ENCODE data around the gene DOP1B. TPM values are rescaled to one million over a fixed set of nuclear protein-coding genes. Genes with fewer than 3 reads are reported as not detected.

DOP1B gene
- total and polyA plus RNA-seq, 3 experiments from 2014 or later, result 12.0 to 15.2 (median 12.1) TPM

- DNase-seq, result no peak
- H3K27ac ChIP-seq (ENCODE audit: low read depth, low read length), result no peak overlapping the region
- POLR2A ChIA-PET, result interaction anchor here (0.6 kb wide), 1 partner anchor 167 kb away, joined by 7 read pairs; no protein-coding TSS in a partner anchor
- H3K9me3 ChIP-seq (ENCODE audit: low read length), result no peaks in the 10 kb centered on the region
- H3K4me1 ChIP-seq (ENCODE audit: insufficient read depth, low read length), result peaks cover 9% of the 10 kb centered on the region
- no peaks in the 10 kb centered on the region for H3K9me3 Mint-ChIP-seq
- H3K4me3 ChIP-seq (ENCODE audit: low read length), result no peak overlapping the region
- no peaks in the 10 kb centered on the region for H3K27me3 ChIP-seq (ENCODE audit: insufficient read depth, low read length, poor library complexity, severe bottlenecking)
- H3K27ac Mint-ChIP-seq, result peak overlapping the region in 2 of 8 donors; percentile 78 to 80
- H3K36me3 ChIP-seq (ENCODE audit: insufficient read depth, low read length), result no peaks in the 10 kb centered on the region
- CTCF ChIA-PET, result interaction anchor here (1.1 kb wide), 1 partner anchor 13 kb away, joined by 3 read pairs; no protein-coding TSS in a partner anchor
- H3K4me1 Mint-ChIP-seq, result peaks cover 0 to 10% (median 10%) of the 10 kb centered on the region in 3 donors
- H3K4me3 Mint-ChIP-seq, result no peak overlapping the region
- peaks cover 11 to 24% (median 12%) of the 10 kb centered on the region in 3 donors for H3K36me3 Mint-ChIP-seq
- no peaks in the 10 kb centered on the region for H3K27me3 Mint-ChIP-seq
These were observed 30.1 kb downstream of the DOP1B start for GRCh38 chr21:36186506-36187399.

DNA sequence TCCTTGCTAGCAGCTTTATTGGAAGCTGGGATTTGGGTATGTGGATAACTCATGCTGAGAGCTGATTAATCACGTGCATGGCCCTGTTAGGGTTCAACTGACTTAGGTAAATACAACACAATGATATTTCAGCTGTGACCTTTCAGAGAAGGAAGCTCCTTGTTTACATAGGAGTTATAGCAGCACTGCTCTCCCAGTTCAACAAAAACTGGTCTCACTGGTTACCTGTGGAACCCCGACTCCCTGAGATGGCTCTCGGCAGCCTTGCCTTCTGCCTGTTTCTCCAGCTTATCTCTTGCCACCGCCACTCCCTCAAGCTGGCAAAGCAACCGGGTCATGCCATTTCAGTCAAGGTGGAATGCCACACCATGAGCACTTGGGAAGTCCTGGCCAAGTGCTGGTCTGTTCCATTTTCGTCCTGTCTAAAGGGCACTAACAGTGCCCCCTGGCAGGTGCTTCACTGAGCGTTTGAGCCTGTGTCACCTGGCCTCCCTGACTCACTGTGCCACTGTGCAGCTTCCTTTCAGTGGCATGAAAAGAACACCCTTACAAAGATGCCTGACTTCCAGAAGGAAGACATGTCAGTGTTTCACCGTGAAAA lies 31.6 kb downstream of the DOP1B start:
- Histone ChIP-seq H3K27me3 (ENCODE audit: insufficient read depth, low read length, poor library complexity, severe bottlenecking) (no peaks in the 10 kb centered on the region), H3K9me3 (ENCODE audit: low read length) (no peaks in the 10 kb centered on the region), H3K4me1 (ENCODE audit: insufficient read depth, low read length) (peaks cover 9% of the 10 kb centered on the region), H3K27ac (ENCODE audit: low read depth, low read length) (no peak overlapping the region), H3K36me3 (ENCODE audit: insufficient read depth, low read length) (no peaks in the 10 kb centered on the region), H3K4me3 (ENCODE audit: low read length) (no peak overlapping the region)
- Mint-ChIP-seq H3K36me3 (peaks cover 11 to 24% (median 11%) of the 10 kb centered on the region in 3 donors), H3K27ac (peak overlapping the region in 3 of 8 donors; percentile 7 to 22 (median 17)), H3K27me3 (no peaks in the 10 kb centered on the region), H3K9me3 (no peaks in the 10 kb centered on the region), H3K4me1 (peaks cover 0 to 10% (median 10%) of the 10 kb centered on the region in 3 donors), H3K4me3 (no peak overlapping the region)
- DNase-seq, result no peak
- CTCF ChIA-PET, result interaction anchor here (1.3 kb wide), 1 partner anchor 21 kb away, joined by 3 read pairs; no protein-coding TSS in a partner anchor
- POLR2A ChIA-PET, result interaction anchor here (0.6 kb wide), 1 partner anchor 55 kb away, joined by 4 read pairs; no protein-coding TSS in a partner anchor

GRCh38 chr21:36188937-36189336 lies 32.3 kb downstream of the DOP1B start:
- Histone ChIP-seq H3K9me3 (ENCODE audit: low read length) (no peaks in the 10 kb centered on the region), H3K27ac (ENCODE audit: low read depth, low read length) (no peak overlapping the region), H3K36me3 (ENCODE audit: insufficient read depth, low read length) (no peaks in the 10 kb centered on the region), H3K4me1 (ENCODE audit: insufficient read depth, low read length) (peaks cover 9% of the 10 kb centered on the region), H3K27me3 (ENCODE audit: insufficient read depth, low read length, poor library complexity, severe bottlenecking) (no peaks in the 10 kb centered on the region), H3K4me3 (ENCODE audit: low read length) (no peak overlapping the region)
- ChIA-PET POLR2A (no interaction called here), CTCF (interaction anchor here (1.2 to 1.5 kb wide), 3 partner anchors 20 to 132 kb away, joined by 3 to 4 read pairs (median 3); no protein-coding TSS in a partner anchor)
- Mint-ChIP-seq H3K27me3 (no peaks in the 10 kb centered on the region), H3K9me3 (no peaks in the 10 kb centered on the region), H3K36me3 (peaks cover 11 to 22% (median 11%) of the 10 kb centered on the region in 3 donors), H3K27ac (no peak overlapping the region), H3K4me1 (peaks cover 0 to 10% (median 10%) of the 10 kb centered on the region in 3 donors), H3K4me3 (no peak overlapping the region)
- no peak for DNase-seq

DNA sequence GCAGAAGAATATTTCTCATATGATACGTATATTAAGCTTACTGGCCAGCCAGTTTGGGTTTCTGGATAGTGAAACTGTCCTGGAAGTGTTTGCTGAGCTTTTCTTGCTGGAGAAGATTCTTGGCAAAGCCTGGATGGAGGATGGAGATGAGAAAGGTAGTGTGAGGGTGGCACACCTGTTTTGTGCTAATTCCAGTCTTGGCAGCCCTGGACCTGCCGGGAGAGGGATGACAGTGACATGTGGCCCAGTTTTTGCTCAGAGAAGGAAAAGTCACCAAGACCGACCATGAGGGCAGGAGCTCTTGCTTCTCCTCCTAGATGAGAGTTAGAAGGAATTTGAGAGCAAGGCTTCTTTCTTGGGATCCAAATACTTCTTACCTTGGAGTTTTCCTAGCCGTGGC lies 34.1 kb downstream of the DOP1B start:
- Histone ChIP-seq H3K4me3 (ENCODE audit: low read length) (no peak overlapping the region), H3K36me3 (ENCODE audit: insufficient read depth, low read length) (no peaks in the 10 kb centered on the region), H3K27ac (ENCODE audit: low read depth, low read length) (no peak overlapping the region), H3K4me1 (ENCODE audit: insufficient read depth, low read length) (peaks cover 9% of the 10 kb centered on the region), H3K9me3 (ENCODE audit: low read length) (no peaks in the 10 kb centered on the region), H3K27me3 (ENCODE audit: insufficient read depth, low read length, poor library complexity, severe bottlenecking) (no peaks in the 10 kb centered on the region)
- peak overlapping the region in 1 of 8 donors; percentile 12 for H3K27ac Mint-ChIP-seq
- ChIA-PET POLR2A (no interaction called here), CTCF (no interaction called here)
- DNase-seq, result no peak
- peaks cover 8 to 16% (median 9%) of the 10 kb centered on the region in 3 donors for H3K36me3 Mint-ChIP-seq
- no peak overlapping the region for H3K4me3 Mint-ChIP-seq
- H3K9me3 Mint-ChIP-seq, result no peaks in the 10 kb centered on the region
- no peaks in the 10 kb centered on the region for H3K27me3 Mint-ChIP-seq
- peaks cover 0 to 10% (median 8%) of the 10 kb centered on the region in 3 donors for H3K4me1 Mint-ChIP-seq

DNA sequence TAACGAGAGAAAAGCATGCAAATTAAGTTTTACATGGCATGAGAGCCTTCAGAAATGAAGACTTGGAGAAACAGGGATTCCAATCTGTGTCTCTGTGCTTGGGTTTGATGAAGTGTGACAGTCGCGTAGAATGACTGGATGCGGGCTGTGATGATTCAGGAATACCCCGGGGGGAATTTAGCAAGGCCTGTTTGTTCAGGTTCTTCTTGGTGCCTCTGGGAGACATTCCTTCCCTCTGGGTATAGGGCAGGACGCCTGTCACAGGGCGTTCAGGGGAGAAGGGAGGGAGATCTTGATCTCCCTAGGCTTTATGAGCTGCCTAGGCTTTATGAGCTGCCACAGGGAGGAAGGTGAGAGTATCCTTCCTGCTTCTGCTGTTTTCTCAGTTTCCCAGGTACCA lies 36.6 kb downstream of the DOP1B start:
- no peaks in the 10 kb centered on the region for H3K9me3 ChIP-seq (ENCODE audit: low read length)
- no peak for DNase-seq
- Mint-ChIP-seq H3K27me3 (peaks cover 0 to 1% of the 10 kb centered on the region in 2 donors), H3K27ac (peak overlapping the region in 1 of 8 donors; percentile 38), H3K9me3 (no peaks in the 10 kb centered on the region), H3K36me3 (peaks cover 4 to 9% (median 9%) of the 10 kb centered on the region in 3 donors), H3K4me1 (peaks cover 0 to 9% (median 7%) of the 10 kb centered on the region in 3 donors), H3K4me3 (no peak overlapping the region)
- ChIA-PET CTCF (no interaction called here), POLR2A (no interaction called here)
- H3K27ac ChIP-seq (ENCODE audit: low read depth, low read length), result no peak overlapping the region
- no peak overlapping the region for H3K4me3 ChIP-seq (ENCODE audit: low read length)
- no peaks in the 10 kb centered on the region for H3K36me3 ChIP-seq (ENCODE audit: insufficient read depth, low read length)
- H3K4me1 ChIP-seq (ENCODE audit: insufficient read depth, low read length), result peaks cover 9% of the 10 kb centered on the region
- no peaks in the 10 kb centered on the region for H3K27me3 ChIP-seq (ENCODE audit: insufficient read depth, low read length, poor library complexity, severe bottlenecking)

DNA sequence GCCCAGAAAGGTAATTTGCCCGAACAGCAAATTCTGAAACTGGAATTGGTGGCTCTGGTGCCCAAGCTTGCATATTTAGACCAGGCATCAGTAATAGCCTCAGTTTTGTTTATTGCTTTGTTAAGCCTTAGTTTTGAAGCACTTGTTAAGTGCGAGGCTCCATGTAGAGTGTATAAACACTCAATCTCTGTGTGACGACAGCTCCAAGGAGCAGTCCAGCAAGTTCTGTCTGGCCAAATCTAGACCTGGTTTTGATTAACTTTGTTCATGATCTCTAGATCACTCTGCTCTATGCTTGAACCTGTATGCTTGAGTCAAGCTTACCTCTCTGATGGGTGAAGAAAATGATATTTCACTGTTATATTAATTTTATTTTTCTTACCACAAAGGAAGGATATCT lies 37.4 kb downstream of the DOP1B start:
- Histone ChIP-seq H3K27me3 (ENCODE audit: insufficient read depth, low read length, poor library complexity, severe bottlenecking) (no peaks in the 10 kb centered on the region), H3K9me3 (ENCODE audit: low read length) (no peaks in the 10 kb centered on the region), H3K4me3 (ENCODE audit: low read length) (no peak overlapping the region), H3K27ac (ENCODE audit: low read depth, low read length) (no peak overlapping the region), H3K36me3 (ENCODE audit: insufficient read depth, low read length) (no peaks in the 10 kb centered on the region), H3K4me1 (ENCODE audit: insufficient read depth, low read length) (peaks cover 1% of the 10 kb centered on the region)
- H3K27me3 Mint-ChIP-seq, result peaks cover 0 to 1% of the 10 kb centered on the region in 2 donors
- H3K9me3 Mint-ChIP-seq, result no peaks in the 10 kb centered on the region
- H3K36me3 Mint-ChIP-seq, result peaks cover 11 to 13% (median 12%) of the 10 kb centered on the region in 3 donors
- H3K27ac Mint-ChIP-seq, result no peak overlapping the region
- ChIA-PET POLR2A (no interaction called here), CTCF (no interaction called here)
- peaks cover 0 to 3% (median 2%) of the 10 kb centered on the region in 3 donors for H3K4me1 Mint-ChIP-seq
- no peak overlapping the region for H3K4me3 Mint-ChIP-seq
- DNase-seq, result no peak

- no peak overlapping the region for H3K4me3 ChIP-seq (ENCODE audit: low read length)
- H3K27ac ChIP-seq (ENCODE audit: low read depth, low read length), result no peak overlapping the region
- H3K9me3 ChIP-seq (ENCODE audit: low read length), result no peaks in the 10 kb centered on the region
- no peak for DNase-seq
- Mint-ChIP-seq H3K36me3 (peaks cover 12 to 24% (median 16%) of the 10 kb centered on the region in 3 donors), H3K27ac (peak overlapping the region in 1 of 8 donors; percentile 17), H3K4me1 (peaks cover 0 to 4% (median 1%) of the 10 kb centered on the region in 3 donors), H3K9me3 (no peaks in the 10 kb centered on the region), H3K4me3 (no peak overlapping the region), H3K27me3 (peaks cover 0 to 1% of the 10 kb centered on the region in 2 donors)
- ChIA-PET POLR2A (no interaction called here), CTCF (no interaction called here)
- no peaks in the 10 kb centered on the region for H3K27me3 ChIP-seq (ENCODE audit: insufficient read depth, low read length, poor library complexity, severe bottlenecking)
- no peaks in the 10 kb centered on the region for H3K4me1 ChIP-seq (ENCODE audit: insufficient read depth, low read length)
- H3K36me3 ChIP-seq (ENCODE audit: insufficient read depth, low read length), result no peaks in the 10 kb centered on the region
These were observed 39.0 kb downstream of the DOP1B start for GRCh38 chr21:36195613-36196012.

DNA sequence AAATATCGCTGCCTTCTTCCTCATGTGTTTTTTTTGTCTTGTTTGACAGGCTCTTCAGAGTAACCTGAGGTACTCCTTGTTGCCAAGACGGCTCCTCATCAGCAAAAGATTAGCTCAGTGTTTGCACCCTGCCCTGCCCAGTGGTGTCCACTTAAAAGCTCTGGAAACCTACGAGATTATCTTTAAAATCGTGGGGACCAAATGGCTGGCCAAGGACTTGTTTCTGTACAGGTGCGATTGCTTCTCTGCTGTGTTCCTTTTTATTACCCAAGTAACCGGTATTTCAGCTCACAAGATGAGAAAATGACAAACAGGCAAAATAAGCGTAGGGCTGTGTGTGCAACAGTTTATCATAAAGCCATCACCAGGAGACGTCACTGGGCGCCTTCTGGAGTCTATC lies 42.4 kb downstream of the DOP1B start:
- Mint-ChIP-seq H3K36me3 (peaks cover 9 to 47% (median 13%) of the 10 kb centered on the region in 3 donors), H3K9me3 (no peaks in the 10 kb centered on the region), H3K27me3 (peaks cover 0 to 1% of the 10 kb centered on the region in 2 donors), H3K4me3 (no peak overlapping the region), H3K4me1 (peaks cover 0 to 17% (median 7%) of the 10 kb centered on the region in 3 donors), H3K27ac (peak overlapping the region in 1 of 8 donors; percentile 82)
- no peak overlapping the region for H3K27ac ChIP-seq (ENCODE audit: low read depth, low read length)
- no peaks in the 10 kb centered on the region for H3K27me3 ChIP-seq (ENCODE audit: insufficient read depth, low read length, poor library complexity, severe bottlenecking)
- no peak overlapping the region for H3K4me3 ChIP-seq (ENCODE audit: low read length)
- ChIA-PET CTCF (no interaction called here), POLR2A (no interaction called here)
- H3K36me3 ChIP-seq (ENCODE audit: insufficient read depth, low read length), result no peaks in the 10 kb centered on the region
- DNase-seq, result no peak
- H3K4me1 ChIP-seq (ENCODE audit: insufficient read depth, low read length), result no peaks in the 10 kb centered on the region
- no peaks in the 10 kb centered on the region for H3K9me3 ChIP-seq (ENCODE audit: low read length)

Data from CD8-positive, alpha-beta memory T cell (primary cell).